Daoy (cell line): ENCODE data around the gene ADORA1. TPM values are rescaled to one million over a fixed set of nuclear protein-coding genes. Genes with fewer than 3 reads are reported as not detected.

Experiments
- DNase-seq: peaks from one replicate; pipeline ENCODE4 v3.0.0-alpha.2; 2015; ENCODE audit warnings: low read depth
- total RNA-seq: library from RNA; depleted of rRNA; stranded (reverse); fragments of >200 nt; shearing (Covaris generic); gene quantifications from 2 replicates; pipeline ENCODE4 v1.2.3, GENCODE V29; 2014

ADORA1 gene
- total RNA-seq, 1 experiment from 2014 or later: 2.7 TPM

GRCh38 chr1:203093754-203094410 is 33.6 kb upstream of the ADORA1 start:
- no peak for DNase-seq

DNA sequence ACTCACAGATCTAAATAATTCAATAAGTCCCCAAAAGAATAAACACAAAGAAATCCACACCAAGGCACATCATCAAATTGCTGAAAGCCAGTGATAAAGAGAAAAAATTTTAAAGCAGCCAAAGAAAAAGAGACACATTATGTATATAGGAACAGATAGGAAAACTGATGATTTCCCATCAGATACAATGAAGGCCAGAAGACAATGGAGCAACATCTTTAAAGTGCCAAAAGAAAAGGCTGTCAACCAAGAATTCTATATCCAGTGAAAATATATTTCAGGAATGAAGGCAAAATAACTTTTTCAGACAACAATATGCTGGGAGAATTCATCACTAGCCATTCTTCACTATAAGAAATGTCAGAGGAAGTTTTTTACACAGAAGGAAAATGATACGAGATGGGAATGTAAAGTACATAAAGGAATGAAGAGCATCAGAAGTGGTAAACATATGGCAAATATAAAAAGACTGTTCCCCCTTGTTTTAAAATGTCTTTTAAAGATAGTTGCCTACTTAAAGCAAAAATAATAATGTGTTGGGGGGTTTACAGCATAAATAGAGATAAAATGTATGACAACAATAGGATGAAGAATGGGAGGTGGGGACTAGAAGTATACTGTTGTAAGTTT is 32.4 kb upstream of the ADORA1 start:
- no peak for DNase-seq

DNA sequence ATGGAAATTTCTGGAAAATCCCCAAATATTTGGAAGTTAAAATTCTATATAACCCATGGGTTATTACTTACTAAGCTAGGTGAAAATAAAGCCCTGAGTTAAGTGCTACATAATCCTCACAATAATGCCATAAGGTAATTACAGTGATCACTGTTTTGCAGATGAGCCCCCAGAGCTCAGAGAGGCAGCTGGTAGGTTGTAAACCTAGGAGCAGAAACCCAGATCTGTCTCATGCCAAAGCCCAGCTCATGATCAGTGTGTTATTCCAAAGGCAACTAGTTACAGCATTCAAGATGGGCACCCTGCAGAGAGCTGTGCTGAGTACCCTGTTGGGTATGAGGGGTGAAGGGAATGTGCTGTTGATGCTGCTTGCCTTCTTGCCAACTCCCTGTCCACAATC is 31.0 kb upstream of the ADORA1 start:
- DNase-seq: no peak

- DNase-seq: no peak
Observed at GRCh38 chr1:203097001-203097400, 30.5 kb upstream of the ADORA1 start.

- no peak for DNase-seq
Observed at GRCh38 chr1:203098445-203098844, 29.1 kb upstream of the ADORA1 start.

- no peak for DNase-seq
Observed at GRCh38 chr1:203098914-203099520, 28.5 kb upstream of the ADORA1 start.

DNA sequence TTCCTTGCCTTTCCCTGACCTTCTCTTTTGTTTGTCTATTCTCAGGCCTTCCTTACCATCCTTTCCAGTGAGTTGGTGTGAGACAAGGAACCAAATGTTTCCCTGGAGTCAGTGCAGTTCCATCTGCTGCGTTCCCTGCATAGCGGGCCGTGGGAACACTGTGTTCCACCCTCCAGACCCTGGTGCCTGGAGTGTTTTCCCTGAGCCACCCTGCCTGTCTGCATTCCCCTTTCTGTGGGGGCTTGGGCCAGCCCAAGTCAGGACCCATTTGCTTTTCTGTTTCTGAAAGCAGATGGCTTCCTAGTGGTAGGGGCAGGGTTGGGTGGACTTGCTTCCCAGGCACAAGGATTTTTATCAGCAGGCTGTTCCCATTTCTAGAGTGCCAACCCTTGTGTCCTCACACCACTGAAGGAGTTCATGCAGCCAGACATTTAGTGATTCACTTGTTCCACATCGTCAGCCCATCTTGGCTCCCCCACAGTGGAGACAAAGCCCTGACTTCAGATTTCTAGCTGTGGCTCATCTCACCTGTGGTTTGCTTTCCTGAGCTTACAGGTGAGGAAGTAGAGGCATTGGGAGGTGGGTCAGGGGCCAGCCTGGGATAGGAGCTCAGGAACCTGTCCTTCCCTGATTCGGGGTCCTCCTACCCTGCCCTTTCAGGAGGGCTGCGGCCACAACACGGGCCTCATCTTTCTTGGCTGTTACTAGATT is 27.6 kb upstream of the ADORA1 start:
- DNase-seq: no peak

DNA sequence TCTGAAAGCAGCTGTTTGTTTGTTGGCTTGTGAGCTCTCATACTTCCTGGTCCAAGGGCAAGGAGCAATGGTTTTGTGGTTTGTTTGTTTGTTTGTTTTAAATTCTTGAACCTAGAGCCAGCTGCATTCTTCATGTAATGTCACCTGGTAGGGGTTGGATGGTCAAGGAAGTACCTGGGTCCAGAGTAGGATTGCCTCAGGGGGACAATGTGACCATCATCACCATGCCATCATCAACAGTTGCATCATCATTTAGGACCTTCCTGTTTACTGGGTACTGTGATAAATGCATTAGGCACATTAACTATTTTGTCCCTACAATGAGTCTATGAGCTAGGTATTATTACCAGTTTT is 27.0 kb upstream of the ADORA1 start:
- DNase-seq: no peak

GRCh38 chr1:203101813-203102634 is 25.5 kb upstream of the ADORA1 start:
- no peak for DNase-seq

GRCh38 chr1:203103216-203103615 is 24.3 kb upstream of the ADORA1 start:
- DNase-seq: no peak

DNA sequence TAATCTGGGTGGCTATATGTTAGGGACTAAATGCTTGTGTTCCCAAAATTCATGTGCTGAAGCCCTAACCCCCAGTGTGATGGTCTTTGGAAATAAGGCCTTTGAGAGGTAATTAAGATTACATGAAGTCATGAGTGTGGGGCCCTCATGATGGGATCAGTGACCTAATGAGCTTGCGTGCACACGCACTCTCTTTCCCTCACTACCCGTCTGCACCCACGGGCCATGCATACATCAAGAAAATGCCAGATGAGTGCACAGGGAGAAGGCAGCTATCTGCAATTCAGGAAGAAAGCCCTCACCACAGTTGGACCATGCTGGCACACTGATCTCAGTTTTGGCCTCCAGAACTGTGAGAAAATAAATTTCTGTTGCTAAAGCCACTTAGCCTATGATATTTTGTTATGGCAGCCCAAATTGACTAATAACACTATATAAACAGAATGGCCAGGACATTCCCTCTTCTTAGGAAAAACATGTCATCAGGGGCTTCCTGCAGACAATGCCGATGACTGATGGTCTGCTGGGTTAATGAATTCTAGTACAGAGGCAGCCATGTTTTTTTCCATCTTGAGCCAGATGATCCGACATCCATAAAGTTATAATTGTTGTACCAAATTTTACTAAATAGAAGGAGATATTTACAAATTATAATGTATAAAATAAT is 23.6 kb upstream of the ADORA1 start:
- no peak for DNase-seq

GRCh38 chr1:203104789-203105390 is 22.6 kb upstream of the ADORA1 start:
- DNase-seq: no peak

GRCh38 chr1:203112475-203112874 is 15.1 kb upstream of the ADORA1 start:
- DNase-seq: no peak

DNA sequence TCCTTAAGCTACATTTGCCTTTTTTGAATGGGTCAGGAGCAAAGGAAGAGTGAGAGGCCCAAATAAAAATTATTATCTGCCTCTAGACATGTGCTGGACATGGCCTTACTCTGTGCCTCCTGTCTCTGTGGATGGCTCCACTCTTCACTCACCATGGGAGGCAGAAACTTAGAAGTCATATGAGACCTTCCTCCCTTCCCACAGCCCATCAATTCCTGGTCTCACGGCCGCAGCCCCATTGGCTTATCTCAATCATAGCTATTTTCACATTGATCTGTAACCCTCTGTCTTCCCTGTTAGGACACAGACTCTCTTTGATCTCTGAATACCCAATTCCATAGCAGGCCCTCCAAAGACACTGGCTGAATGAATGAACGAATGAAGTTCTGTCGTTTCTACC is 14.2 kb upstream of the ADORA1 start:
- DNase-seq: no peak

- DNase-seq: no peak
Observed at GRCh38 chr1:203114202-203114601, 13.3 kb upstream of the ADORA1 start.

- no peak for DNase-seq
Observed at GRCh38 chr1:203116091-203116820, 11.3 kb upstream of the ADORA1 start.

GRCh38 chr1:203117611-203118575 is 9.6 kb upstream of the ADORA1 start:
- peak; percentile 82 for DNase-seq

DNA sequence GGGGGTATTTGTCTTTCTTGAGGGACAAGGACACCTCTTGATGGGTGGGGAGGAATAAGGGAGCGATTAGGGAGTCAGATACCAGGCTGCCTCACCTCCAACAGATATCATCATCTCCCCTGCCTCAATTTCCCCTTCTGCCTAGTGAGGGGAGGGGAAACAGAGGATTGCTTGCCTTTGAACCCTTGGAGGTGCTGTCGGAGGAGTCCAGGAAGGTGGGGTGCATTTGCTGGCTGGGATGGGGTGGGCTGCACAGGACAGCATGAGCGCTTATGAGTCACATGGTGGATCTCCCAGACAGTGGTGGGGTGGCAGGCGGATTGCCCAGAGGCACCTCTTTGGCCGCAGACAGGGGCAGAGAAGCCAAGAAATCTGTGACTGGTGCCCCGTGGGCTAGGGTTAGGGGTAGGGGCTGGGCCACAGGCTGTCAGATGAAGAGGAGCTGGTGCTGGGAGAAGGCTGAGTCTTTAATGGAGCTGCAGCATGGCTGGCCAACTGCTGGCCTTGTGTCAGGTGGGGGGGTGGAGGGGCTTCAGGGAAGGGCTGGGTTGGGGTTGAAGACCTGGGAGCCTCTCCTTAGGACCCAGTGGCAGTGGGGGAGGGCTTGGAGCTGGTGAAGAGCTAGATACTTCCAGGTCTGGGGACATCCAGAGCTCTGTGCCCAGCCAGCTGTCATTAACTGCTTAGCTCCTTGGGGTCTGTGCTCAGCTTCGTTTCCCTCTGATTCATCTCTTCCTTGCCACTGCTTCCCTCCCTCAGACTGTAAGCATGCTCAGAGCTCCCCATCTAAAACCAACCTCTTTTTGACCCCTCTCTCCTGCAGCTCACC is 7.0 kb upstream of the ADORA1 start:
- no peak for DNase-seq
